Measurements from ENCODE around the gene METTL8. TPM values are rescaled to one million over a fixed set of nuclear protein-coding genes. Genes with fewer than 3 reads are reported as not detected.

METTL8 gene
- total RNA-seq, 1 experiment from 2014 or later = 55.1 TPM

DNA sequence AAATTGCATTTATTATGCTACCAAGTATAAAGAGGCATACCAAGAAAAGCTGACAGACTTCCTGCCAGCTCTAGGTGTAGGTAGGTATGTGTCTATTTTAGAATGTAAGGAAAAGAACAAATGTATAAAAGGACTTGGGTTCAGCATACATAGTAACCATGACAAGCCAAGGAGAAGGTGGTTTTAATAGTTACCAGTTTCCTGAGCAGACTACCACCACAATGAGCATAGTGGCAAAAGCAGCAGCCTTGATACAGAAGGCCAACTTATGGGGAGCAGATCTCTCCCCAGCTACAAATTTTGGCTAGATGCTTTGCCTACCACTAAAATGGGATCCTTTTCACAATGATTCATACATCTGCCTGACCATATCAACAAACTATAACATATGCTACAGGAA lies 34.5 kb downstream of the METTL8 start:
- intact Hi-C loops (cut with micrococcal nuclease) = no loop called here
- Mint-ChIP-seq H3K27me3 (ENCODE audit: insufficient read depth, unreplicated experiment) (no peaks in the 10 kb centered on the region), H3K36me3 (ENCODE audit: insufficient read depth, unreplicated experiment) (no peaks in the 10 kb centered on the region), H3K4me3 (ENCODE audit: unreplicated experiment) (no peak overlapping the region), H3K9me3 (ENCODE audit: unreplicated experiment) (peaks cover 8% of the 10 kb centered on the region), H3K27ac (ENCODE audit: low read depth, unreplicated experiment) (no peak overlapping the region), H3K4me1 (ENCODE audit: insufficient read depth, unreplicated experiment) (peaks cover 18% of the 10 kb centered on the region)
- no peak for TF ChIP-seq CTCF (IDR thresholded peaks at IDR 0.05; ENCODE audit: unreplicated experiment)
- no peak for DNase-seq (ENCODE audit: unreplicated experiment)
- BruUV-seq (replicated peaks) = no TSS peak
- CTCF ChIA-PET = interaction anchor here (0.5 to 1.2 kb wide), 3 partner anchors 10 to 64 kb away, joined by 3 to 5 read pairs (median 4); no protein-coding TSS in a partner anchor
- POLR2A ChIA-PET = interaction anchor here (0.6 to 4.2 kb wide), 5 partner anchors 11 to 240 kb away, joined by 3 to 37 read pairs (median 3); no protein-coding TSS in a partner anchor

DNA sequence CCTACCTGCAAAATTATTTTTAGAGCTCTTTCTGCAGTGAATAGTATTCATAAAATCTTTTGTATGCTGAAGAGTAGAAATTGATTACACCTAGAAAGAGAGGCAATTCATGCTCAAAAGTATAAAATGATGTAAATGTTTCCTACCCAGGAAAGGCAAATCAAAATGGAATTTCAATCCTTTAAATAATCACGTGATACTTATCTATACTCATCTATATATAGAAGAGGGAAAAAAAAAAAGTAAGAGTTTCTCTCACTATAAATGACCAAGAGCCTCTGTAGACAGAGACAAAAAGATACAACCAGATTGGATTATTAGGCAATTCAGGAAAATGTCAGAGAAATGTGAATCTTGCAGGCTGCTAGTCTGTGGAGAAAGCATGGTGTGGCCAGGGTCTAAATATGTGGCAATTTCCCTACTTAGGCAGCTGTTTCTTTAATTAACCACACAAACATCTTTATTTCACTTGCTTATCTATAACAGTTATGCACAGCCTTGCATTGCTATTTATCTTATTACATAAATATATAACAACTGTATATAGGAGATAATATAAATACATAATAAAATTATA lies 39.5 kb downstream of the METTL8 start:
- peaks cover 18% of the 10 kb centered on the region for H3K4me1 Mint-ChIP-seq (ENCODE audit: insufficient read depth, unreplicated experiment)
- intact Hi-C loops (cut with micrococcal nuclease) = no loop called here
- H3K9me3 Mint-ChIP-seq (ENCODE audit: unreplicated experiment) = no peaks in the 10 kb centered on the region
- H3K36me3 Mint-ChIP-seq (ENCODE audit: insufficient read depth, unreplicated experiment) = no peaks in the 10 kb centered on the region
- no TSS peak for BruUV-seq (replicated peaks)
- H3K27me3 Mint-ChIP-seq (ENCODE audit: insufficient read depth, unreplicated experiment) = no peaks in the 10 kb centered on the region
- ChIA-PET POLR2A (interaction anchor here (0.5 to 1.6 kb wide), 5 partner anchors 8 to 37 kb away, joined by 3 to 11 read pairs (median 3); no protein-coding TSS in a partner anchor), CTCF (interaction anchor here (0.5 to 0.8 kb wide), 4 partner anchors 17 to 380 kb away, joined by 3 read pairs; no protein-coding TSS in a partner anchor)
- no peak for TF ChIP-seq CTCF (IDR thresholded peaks at IDR 0.05; ENCODE audit: unreplicated experiment)
- H3K27ac Mint-ChIP-seq (ENCODE audit: low read depth, unreplicated experiment) = no peak overlapping the region
- no peak for DNase-seq (ENCODE audit: unreplicated experiment)
- H3K4me3 Mint-ChIP-seq (ENCODE audit: unreplicated experiment) = no peak overlapping the region

GRCh38 chr2:171393487-171393886 lies 40.3 kb downstream of the METTL8 start:
- ChIA-PET POLR2A (interaction anchor here (0.6 to 1.1 kb wide), 6 partner anchors 8 to 121 kb away, joined by 3 to 7 read pairs (median 3); no protein-coding TSS in a partner anchor), CTCF (interaction anchor here (0.8 kb wide), 2 partner anchors 63 to 306 kb away, joined by 3 read pairs; no protein-coding TSS in a partner anchor)
- intact Hi-C loops (cut with micrococcal nuclease) = no loop called here

More at GRCh38 chr2:171393487-171393886, 40.3 kb downstream of the METTL8 start:
- no peak for DNase-seq (ENCODE audit: unreplicated experiment)
- peaks cover 18% of the 10 kb centered on the region for H3K4me1 Mint-ChIP-seq (ENCODE audit: insufficient read depth, unreplicated experiment)
- no peak overlapping the region for H3K27ac Mint-ChIP-seq (ENCODE audit: low read depth, unreplicated experiment)
- H3K4me3 Mint-ChIP-seq (ENCODE audit: unreplicated experiment) = no peak overlapping the region
- H3K27me3 Mint-ChIP-seq (ENCODE audit: insufficient read depth, unreplicated experiment) = no peaks in the 10 kb centered on the region
- no peak for TF ChIP-seq CTCF (IDR thresholded peaks at IDR 0.05; ENCODE audit: unreplicated experiment)
- peaks cover 4% of the 10 kb centered on the region for H3K36me3 Mint-ChIP-seq (ENCODE audit: insufficient read depth, unreplicated experiment)
- no TSS peak for BruUV-seq (replicated peaks)
- no peaks in the 10 kb centered on the region for H3K9me3 Mint-ChIP-seq (ENCODE audit: unreplicated experiment)

All from MCF 10A (cell line).